COLO829 (cell line): ENCODE results near the gene SPEF2.

Experiments
- DNase-seq: peaks from one replicate; pipeline ENCODE4 v3.0.0; 2012; ENCODE audit warnings: low spot score

SPEF2 gene

DNA sequence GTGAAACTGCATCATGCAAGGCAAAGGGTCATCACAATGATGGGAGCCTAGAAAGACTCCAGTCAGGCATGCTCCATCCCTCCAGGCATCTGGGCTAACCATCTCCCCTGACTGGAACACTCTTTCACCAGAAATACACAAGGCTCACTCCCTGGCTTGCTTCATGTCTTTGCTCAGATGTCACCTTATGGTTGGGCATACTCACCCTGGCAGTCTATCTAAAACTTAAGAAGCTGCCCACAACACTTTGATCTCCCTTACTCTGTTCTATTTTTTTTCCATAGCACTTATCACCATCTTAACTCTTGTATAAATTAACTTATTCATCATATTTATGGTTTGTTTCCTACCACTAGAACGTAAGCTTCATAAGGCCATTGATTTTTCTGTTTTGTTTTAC, 90.0 kb downstream of the SPEF2 start:
- no peak for DNase-seq

DNA sequence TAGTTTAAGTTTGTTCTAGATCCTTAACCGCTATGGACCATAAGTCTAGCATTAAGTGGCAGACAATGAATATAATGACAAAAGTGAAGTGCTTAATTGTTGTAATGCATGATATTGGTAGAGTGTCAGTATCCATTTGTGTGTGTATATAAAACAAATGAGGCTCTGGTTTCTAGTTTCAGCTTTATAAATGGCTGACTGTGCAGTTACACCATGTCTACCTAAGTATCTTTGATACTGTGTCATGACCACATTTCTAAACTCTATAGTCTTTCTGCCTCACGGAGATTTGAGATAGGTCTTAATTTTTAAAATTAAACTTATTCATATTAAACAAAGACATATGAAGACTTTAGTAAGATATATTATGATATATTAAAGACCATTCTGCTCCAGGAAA, 92.0 kb downstream of the SPEF2 start:
- no peak for DNase-seq

- no peak for DNase-seq
These were observed 100.1 kb downstream of the SPEF2 start for GRCh38 chr5:35717718-35718117.

DNA sequence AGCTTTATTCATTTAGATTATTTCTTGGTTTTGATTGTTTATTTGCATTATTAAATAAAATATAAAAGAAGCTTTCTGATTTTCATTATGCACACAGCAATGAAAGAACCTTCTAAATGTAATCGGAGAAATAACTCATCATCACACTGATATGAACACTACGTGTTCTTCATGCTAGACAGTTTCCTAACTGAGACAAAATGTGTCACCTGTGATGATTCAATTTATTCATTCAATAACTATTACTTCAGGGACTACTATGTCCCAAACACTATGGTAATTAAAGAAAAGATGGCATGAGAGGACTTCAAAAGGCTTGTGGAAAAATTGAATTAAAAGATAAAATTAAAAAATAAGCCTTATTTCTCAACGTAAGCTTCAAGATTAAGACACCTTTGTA, 118.1 kb downstream of the SPEF2 start:
- DNase-seq = no peak

GRCh38 chr5:35736280-35736679, 118.6 kb downstream of the SPEF2 start:
- no peak for DNase-seq

DNA sequence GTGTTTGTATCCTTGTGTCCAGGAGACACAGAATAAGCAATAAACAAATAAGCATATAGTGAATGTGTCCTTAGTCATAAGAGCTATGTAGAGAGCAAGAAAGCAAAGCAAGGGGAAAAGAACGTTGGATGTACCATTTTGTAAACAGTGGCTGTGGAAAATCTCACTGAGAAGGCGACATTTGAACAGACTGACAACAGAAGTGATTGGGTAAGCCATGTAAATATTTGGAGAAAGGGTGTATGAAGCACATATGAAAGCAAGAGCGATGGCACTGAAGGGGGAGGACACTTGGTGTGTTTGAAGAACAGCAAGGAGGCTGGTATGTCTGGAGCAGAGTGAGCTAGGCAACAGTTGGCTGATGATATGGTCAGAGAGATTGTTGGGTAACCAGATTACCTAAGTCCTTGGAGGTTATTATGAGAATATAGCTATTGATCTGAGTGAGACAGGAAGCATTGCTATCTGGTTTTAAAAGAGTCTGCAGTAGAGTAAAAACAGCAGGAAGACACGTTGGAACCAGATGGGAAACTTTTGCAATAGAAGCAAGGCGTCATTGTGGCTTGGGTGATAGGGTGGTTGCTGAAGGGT, 123.6 kb downstream of the SPEF2 start:
- DNase-seq = no peak

GRCh38 chr5:35741971-35742370, 124.3 kb downstream of the SPEF2 start:
- DNase-seq = no peak

DNA sequence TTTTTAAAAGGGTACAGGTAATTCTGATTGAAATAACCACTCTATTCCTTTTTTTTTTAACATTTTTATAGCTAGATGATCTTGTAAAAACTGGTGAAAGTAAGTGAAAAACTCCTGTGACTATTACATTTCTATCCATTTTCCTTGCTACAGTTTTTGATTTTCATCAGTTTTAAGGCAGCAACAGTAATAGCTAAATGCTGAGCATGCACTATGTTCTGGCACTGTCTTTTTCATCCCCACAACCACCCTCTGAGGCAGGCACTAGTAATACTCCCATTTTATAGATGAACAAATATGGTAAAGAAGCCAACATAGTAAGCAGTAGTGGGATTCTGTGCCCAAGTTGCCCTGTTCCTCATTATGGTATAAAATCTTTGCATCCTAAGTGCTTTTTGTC, 126.0 kb downstream of the SPEF2 start:
- no peak for DNase-seq

GRCh38 chr5:35745193-35745592, 127.5 kb downstream of the SPEF2 start:
- no peak for DNase-seq

DNA sequence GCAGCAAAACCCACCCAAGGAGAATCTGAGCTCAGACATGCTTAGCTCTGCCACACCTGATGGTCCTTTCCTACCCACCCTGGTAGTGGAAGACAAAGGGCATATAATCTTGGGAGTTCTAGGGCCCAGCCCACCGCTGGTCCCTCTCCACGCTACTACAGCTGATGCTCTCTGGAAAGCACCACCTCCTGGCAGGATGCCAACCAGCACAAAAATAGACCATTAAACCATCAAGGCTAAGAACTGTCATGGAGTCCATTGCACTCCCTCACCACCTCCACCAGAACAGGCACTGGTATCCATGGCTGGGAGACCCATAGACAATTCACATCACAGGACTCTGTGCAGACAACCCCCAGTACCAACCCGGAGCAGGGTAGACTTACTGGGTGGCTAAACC, 128.0 kb downstream of the SPEF2 start:
- no peak for DNase-seq

- DNase-seq = no peak
These were observed 134.3 kb downstream of the SPEF2 start for GRCh38 chr5:35752012-35752411.

- no peak for DNase-seq
These were observed 135.8 kb downstream of the SPEF2 start for GRCh38 chr5:35753500-35753899.

DNA sequence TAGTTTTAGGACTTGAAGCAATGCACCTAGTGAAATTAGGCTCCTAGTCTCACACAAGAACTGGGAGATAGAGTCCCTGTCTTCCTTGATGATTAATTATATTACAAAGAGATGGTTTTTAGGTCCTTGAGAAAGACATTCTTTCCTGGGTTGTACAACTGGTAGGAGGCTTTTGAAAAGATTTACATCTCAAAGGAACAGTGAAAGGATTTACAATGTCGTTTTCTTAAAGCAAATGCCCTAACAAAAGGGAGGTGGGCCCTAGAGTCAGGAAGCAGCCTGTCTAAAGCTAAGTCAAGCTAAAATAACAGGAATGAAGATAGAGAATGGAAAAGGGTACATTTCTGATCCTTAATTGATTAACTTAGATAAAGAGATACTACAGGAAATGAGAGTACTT, 136.8 kb downstream of the SPEF2 start:
- no peak for DNase-seq

GRCh38 chr5:35755966-35756365, 138.3 kb downstream of the SPEF2 start:
- no peak for DNase-seq

GRCh38 chr5:35758151-35758724, 140.6 kb downstream of the SPEF2 start:
- no peak for DNase-seq

- DNase-seq = no peak
These were observed 143.9 kb downstream of the SPEF2 start for GRCh38 chr5:35761541-35761940.

DNA sequence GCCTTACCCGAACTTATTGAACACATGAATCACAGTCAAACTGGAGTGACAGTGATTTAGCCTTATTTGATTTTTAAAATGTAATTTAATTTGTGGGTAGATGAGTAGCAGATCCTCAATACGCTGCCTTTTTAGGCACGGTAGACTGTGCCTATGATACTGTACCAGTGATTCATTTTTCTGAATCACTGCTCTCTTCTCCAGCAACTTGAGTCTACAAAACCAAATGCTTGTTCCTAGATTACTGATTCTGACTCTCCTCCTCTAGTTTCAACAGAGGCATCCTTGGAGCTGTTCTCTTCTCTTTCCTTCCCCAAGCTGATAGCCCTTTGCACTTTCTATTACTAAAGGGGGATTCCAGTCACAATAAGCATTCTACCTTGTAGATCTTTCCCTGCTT, 144.7 kb downstream of the SPEF2 start:
- no peak for DNase-seq

GRCh38 chr5:35765921-35766320, 148.3 kb downstream of the SPEF2 start:
- DNase-seq = no peak

DNA sequence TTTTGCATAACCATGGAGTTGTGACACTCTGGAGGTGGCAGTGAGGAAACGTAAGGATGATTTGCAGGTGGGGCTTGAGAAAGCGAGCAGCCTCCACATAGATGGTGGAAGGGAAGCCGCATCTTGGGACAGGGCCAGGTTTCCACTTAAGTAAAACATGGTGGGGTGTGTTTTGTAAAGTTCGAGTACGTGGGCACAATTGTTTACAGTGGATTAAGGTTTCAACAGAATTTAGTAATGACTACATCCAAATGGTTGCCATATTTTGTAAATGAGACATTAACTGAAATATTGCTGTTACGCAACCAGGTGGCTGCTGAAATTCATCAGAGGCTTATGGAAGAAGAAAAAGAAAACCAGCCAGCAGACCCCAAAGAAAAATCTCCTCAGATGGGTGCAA, 153.6 kb downstream of the SPEF2 start:
- DNase-seq = no peak

- no peak for DNase-seq
These were observed 154.2 kb downstream of the SPEF2 start for GRCh38 chr5:35771839-35772238.

DNA sequence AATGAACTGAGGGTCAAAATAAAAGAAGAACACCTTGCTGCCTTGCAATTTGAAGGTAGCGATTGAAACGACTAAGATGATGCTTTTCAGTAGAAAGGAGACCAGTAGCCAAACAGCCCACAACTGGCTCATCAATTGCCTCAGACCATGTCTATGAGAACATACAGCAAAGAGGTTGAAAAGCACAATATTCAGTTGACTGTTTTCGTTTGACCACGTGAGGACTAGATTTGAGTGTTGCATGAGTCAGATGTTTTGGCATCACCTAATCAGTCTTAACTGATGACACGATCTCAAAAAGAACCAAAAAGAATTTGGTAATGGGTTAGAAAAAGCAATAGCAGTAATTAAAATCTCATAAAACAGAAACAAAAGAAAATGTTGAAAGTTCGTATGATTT, 156.3 kb downstream of the SPEF2 start:
- DNase-seq = no peak

GRCh38 chr5:35776757-35777156, 159.1 kb downstream of the SPEF2 start:
- DNase-seq = no peak

GRCh38 chr5:35777358-35778087, 159.9 kb downstream of the SPEF2 start:
- peak; percentile 22 for DNase-seq

DNA sequence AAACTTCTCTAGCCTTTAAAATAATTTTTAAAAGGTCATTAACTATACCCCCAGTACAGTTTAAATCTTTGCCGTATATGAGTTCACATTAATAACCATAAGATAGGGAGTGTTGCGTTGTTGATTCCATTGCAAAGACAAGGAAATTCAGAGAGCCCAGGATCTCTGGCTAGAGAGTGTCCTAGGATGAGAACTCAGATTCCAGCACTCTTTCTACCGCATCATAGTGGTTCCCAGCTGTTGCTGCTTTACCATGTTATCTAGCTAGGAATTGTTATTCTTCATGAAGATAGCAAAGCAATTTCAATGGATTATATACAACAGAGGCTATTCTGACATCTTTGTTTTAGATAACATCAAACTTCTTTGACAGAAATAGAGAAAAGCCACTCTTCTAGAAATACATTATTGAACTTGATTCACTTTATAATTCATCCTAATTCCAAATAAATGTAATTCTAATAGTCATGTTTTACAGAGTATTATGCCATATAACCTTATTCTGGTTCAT, 160.7 kb downstream of the SPEF2 start:
- DNase-seq = no peak
